GM12864 (cell line): ENCODE results near the gene WFS1.

Source experiments
- DNase-seq: peaks from one replicate; pipeline ENCODE4 v3.0.0-alpha.2; 2011; ENCODE audit warnings: low read depth
- H3K4me3 ChIP-seq: 2 replicates; pipeline ENCODE4 v1.5.1; 2011; ENCODE audit warnings: mild to moderate bottlenecking, low read depth, low read length, control low read depth
- CTCF ChIP-seq: IDR thresholded peaks from 2 replicates; pipeline ENCODE4 v1.5.1; 2011; ENCODE audit warnings: low read depth, mild to moderate bottlenecking, moderate library complexity, low read length, control low read depth, inconsistent platforms; ENCODE audit errors: missing control alignments

The WFS1 gene

GRCh38 chr4:6345866-6346265 lies 76.2 kb downstream of the WFS1 start:
- TF ChIP-seq CTCF, result no peak
- DNase-seq, result no peak
- H3K4me3 ChIP-seq, result no peak overlapping the region

- H3K4me3 ChIP-seq, result no peak overlapping the region
- no peak for TF ChIP-seq CTCF
- no peak for DNase-seq
Observed at GRCh38 chr4:6346373-6347110, 76.9 kb downstream of the WFS1 start.

- no peak for TF ChIP-seq CTCF
- DNase-seq, result no peak
- no peak overlapping the region for H3K4me3 ChIP-seq
Observed at GRCh38 chr4:6347511-6348045, 77.9 kb downstream of the WFS1 start.

- DNase-seq, result no peak
- TF ChIP-seq CTCF, result no peak
- H3K4me3 ChIP-seq, result no peak overlapping the region
Observed at GRCh38 chr4:6348408-6348807, 78.8 kb downstream of the WFS1 start.

GRCh38 chr4:6349896-6350603 lies 80.4 kb downstream of the WFS1 start:
- no peak for TF ChIP-seq CTCF
- no peak for DNase-seq

GRCh38 chr4:6350646-6351045 lies 81.0 kb downstream of the WFS1 start:
- TF ChIP-seq CTCF, result no peak
- H3K4me3 ChIP-seq, result no peak overlapping the region
- no peak for DNase-seq

More at GRCh38 chr4:6349896-6350603, 80.4 kb downstream of the WFS1 start:
- no peak overlapping the region for H3K4me3 ChIP-seq
